Central memory CD4-positive, alpha-beta T cell (primary cell): Measurements from ENCODE around the gene STPG2.
"Not testable (repeated sequence)": the region's sequence is repeated elsewhere in the genome, so short reads cannot be mapped to it uniquely, and the experiment has no call there.

ENCODE experiments used
- DNase-seq: peaks from one replicate; pipeline ENCODE4 v3.0.0; 2022

The STPG2 gene

GRCh38 chr4:97627750-97628149 lies 515.5 kb downstream of the STPG2 start:
- DNase-seq, result no peak

GRCh38 chr4:97624204-97624603 lies 519.1 kb downstream of the STPG2 start:
- no peak for DNase-seq

DNA sequence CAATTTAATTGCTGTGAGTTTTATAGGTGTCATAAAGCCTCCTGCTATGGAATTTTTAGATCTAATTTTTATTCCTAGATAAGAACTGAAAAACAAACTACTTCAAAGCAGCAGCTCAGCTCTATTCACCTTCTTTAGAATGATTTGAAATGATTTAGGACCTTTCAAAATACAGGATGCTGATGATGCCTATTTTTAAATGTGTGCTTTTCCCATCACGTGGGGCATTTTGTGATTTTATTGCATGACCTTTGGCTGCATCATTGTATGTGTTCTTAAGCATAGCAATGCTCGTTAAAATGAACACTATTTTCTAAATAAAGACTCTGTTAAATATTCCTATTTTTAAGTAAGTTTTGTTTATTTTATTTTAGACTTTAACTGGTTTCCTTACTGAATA lies 537.3 kb downstream of the STPG2 start:
- DNase-seq, result no peak

GRCh38 chr4:97593248-97593647 lies 550.0 kb downstream of the STPG2 start:
- DNase-seq, result no peak

- DNase-seq, result no peak
Observed at GRCh38 chr4:97590266-97590665, 553.0 kb downstream of the STPG2 start.

GRCh38 chr4:97589481-97590196 lies 553.6 kb downstream of the STPG2 start:
- no peak for DNase-seq

DNA sequence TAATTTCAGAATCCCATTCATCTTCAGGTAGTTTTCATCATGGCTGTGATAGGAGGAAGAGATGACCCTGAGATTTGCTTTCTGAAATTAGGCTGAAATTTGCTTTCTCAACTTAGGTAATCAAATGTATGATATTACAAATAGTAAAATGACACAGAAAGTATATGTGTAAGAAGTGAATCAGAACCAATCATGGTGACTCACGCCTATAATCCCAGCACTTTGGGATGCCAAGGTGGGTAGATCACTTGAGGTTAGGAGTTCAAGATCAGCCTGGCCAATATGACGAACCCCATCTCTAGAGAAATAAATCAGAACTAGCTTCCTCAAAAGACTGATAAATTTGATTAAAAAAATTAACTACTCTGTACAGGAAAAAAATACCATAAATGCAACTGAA lies 555.4 kb downstream of the STPG2 start:
- DNase-seq, result no peak

DNA sequence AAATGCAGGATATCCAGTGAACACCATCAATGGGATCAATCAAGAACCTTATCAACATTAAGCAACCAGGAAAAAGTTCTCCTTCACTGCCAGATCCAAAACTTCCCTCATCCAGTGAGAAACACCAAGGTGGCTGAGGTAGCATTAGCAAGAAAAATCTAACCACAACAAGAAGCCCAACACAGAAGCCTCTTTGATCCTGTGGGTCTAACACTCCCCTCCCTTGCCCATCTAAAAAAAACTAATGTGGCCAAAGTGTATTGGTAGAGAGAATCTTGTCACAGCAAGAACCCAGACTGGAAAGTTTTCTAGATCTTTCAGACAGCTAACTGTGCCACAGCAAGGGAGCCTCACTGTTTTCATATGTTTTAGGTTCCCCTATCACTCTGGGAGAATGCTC lies 558.0 kb downstream of the STPG2 start:
- DNase-seq, result no peak

DNA sequence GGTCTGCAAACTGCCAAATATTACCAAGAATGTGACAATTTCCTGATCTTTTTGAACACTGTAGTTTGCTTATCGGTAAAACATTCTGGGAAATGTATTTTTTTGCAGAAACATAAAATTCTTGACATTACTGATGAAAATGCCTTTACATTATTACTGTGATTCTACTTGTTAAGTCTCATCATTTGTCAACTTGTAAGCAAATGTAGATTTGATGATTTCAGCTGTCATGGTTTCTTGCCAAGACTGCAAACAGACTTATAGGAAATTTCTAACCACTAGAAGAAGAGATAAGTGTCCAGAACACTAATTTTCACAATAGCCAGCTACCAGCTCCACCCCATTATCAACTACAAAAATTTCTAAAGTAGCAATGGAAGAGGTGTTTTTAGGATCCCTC lies 560.4 kb downstream of the STPG2 start:
- DNase-seq, result no peak

DNA sequence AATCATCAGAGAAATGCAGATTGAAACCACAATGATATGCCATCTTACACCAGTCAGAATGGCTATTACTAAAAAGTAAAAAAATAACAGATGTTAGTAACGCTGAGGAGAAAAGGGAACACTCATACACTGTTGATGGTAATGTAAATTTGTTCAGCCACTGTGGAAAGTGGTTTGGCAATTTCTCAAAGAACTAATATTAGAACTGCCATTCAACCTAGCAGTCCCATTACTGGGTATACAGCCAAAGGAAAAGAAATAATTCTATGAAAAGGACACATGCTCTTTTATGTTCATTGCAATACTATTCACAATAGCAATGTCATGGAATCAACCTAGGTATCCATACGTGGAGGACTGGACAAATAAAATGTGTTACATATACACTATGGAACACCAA lies 566.3 kb downstream of the STPG2 start:
- DNase-seq, result no peak

DNA sequence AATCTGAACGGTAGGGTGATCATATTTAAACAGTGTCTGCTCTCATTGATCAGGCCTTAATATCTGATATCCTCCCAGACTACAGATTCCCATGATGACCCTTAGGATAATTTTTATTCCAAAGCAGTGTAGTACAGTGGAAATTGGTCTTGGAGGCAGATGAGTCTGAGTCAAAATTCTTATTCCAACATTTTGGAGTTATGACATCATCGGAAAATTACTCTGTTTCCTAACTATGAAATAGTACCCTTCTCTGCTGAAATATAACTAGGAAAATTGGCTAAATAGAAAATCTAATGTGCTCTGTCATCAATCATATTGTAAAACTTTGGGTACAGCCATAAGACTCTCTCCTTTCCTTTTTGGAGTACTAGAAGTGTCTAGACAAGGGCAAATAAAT lies 583.3 kb downstream of the STPG2 start:
- DNase-seq, result no peak

DNA sequence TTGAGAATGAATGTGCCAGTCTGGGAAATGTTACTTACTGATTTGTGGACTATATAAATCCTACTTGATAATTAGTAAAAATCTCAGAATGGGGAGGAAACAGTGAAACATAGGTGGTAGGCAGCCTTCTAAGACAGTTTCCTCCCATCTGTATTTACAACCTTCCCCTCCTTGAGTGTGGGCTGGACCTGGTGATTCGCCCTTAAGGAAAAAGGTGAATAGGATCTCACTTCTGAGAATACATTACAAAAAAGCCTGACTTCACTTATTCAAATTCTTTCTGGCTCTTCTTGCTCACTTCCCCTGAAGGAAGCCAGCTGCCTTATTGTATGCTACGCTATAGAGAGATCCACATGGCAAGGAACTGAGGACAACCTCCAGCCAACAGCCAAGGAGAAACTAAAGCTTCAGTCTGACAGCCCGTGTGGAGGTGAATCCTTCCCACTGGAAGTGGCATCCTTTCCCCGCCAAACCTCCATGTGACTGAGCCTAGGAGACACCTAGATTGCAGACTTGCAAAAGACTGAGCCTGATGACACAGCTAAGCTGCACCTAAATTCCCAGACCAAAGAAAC lies 585.0 kb downstream of the STPG2 start:
- no peak for DNase-seq

DNA sequence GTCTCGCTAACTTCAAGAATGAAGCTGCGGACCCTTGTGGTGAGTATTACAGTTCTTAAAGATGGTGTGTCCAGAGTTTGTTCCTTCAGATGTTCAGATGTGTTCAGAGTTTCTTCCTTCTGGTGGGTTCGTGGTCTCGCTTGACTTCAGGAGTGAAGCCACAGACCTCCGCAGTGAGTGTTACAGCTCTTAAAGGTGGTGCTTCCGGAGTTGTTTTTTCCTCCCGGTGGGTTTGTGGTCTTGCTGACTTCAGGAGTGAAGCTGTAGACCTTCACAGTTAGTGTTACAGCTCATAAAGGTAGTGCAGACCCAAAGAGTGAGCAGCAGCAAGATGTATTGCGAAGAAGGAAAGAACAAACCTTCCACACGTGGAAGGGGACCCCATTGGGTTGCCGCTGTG lies 592.6 kb downstream of the STPG2 start:
- not testable (repeated sequence) for DNase-seq

DNA sequence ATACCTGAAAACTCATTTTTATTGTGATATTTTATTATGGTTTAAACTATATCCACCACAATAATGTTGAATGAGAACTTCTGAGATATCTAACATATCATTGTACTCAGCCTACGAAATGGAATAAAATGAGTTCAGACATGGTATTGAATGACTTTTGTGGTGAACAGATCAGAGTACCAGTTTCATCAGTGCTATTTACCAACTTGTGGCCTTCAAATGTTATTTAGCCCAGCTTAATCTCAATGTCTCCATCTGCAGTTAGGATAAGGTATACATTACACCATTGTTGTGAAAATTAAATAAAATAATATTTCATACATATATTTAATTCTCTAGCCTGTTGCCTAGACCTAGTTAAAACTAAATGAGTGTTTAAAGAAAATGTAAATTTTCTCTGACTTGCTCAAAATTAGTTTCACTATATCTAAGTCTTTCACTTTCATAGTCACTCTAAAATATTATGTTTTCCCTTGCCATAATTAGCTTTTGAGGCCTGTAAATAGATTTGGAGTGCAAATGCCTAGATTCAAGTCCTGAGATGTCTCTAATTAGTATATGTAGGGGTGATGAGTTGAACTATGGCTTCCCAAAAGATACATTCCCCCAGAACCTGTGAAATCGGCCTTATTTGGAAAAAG lies 594.2 kb downstream of the STPG2 start:
- no peak for DNase-seq

DNA sequence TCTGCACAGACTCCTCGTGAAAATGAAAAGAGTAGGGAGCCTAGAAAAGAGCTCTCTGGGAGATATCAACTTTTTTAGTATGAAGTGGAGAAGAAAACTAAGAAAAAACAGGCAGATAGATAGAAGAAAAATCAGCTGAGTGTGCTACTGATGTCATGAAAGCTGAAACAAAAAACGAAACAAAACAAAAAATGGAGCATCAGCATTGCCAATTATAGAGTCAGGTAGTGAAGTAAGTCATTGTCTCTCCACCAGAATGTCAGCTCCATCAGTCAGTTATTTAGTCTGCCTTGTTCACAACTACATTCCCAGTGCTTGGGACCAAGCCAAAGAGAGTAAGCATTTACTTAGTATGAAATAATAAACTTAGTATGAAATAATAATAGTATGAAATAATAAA lies 595.1 kb downstream of the STPG2 start:
- no peak for DNase-seq

DNA sequence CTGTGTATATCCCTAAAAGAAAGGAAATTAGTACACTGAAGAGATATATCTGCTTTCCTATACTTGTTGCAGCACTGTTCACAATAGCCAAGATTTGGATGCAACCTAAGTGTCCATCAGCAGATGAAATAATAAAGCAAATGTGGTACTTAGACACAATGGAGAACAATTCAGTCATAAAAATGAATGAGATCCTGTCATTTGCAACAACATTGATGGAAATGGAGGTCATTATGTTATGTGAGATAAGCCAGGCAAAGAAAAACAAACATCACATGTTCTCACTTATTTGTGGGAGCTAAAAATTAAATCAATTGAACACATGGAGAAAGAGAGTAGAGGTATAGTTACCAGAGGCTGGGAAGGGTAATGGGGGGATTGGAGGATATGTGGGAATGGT lies 611.9 kb downstream of the STPG2 start:
- DNase-seq, result no peak

DNA sequence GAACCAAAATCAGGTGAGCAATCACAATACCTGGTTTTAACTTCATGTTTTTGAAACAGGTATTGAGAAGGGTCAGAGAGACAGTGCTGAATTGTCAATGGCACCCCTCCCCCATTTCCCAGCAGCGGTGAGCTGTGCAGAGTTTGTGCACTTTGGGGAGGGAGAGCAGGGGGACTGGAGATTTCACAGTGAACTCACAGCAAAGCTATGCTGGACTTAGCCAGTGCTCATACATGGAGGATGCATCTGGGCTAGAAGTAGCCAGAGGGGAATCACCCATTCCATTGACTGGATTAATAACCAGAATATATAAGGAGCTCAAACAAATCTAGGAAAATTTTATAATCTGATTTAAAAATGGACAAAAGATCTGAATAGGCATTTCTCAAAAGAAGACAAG lies 612.6 kb downstream of the STPG2 start:
- no peak for DNase-seq

GRCh38 chr4:97525236-97525635 lies 618.0 kb downstream of the STPG2 start:
- no peak for DNase-seq

DNA sequence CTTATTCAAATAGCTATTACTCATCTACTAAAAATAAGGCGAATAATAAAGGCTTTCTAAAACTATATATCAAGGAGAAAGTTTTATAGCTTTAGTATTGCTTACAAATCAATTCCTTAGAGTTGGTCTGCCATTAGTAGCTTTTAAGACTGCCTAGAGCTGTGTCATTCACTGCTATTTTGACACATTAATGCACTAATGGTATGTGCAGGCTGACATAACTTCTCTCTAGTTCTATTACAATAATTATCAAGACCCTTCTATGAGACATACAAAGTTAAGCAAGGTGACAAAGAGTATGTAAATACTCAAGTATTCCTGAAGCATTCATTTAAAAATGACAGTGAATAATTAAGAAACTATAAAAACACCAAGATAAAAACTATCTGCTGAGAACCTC lies 625.3 kb downstream of the STPG2 start:
- no peak for DNase-seq

DNA sequence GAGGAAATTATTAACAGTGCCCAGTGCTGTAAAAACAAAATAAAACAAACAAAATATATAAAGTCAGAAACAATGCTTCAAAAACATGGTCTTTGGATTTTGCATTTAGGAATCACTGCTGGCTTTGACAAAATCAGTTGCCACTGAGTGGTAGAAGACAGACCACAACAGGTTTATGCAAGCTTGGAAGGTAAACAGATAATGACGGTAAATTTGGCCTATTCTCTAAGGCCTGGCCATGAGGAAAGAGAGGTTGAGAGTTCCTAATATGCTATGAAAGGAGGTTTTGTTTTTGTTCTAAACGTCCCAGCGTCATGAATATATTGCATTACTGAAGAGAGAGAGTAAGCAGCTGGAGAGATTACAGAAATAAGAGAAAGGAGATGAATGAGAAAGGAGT lies 629.4 kb downstream of the STPG2 start:
- no peak for DNase-seq
